Anterior cingulate cortex (tissue), 58 donors: Measurements from ENCODE around the gene CEP170.
A peak's percentile ranks its signal among the peaks of the same experiment; 100 is the strongest.
"Not testable (repeated sequence)": the region's sequence is repeated elsewhere in the genome, so short reads cannot be mapped to it uniquely, and the experiment has no call there.

Experiments
- DNase-seq, 58 donors: peaks; one replicate each; lab custom pipeline; 2025; lab: John Stamatoyannopoulos, UW

Gene CEP170

DNA sequence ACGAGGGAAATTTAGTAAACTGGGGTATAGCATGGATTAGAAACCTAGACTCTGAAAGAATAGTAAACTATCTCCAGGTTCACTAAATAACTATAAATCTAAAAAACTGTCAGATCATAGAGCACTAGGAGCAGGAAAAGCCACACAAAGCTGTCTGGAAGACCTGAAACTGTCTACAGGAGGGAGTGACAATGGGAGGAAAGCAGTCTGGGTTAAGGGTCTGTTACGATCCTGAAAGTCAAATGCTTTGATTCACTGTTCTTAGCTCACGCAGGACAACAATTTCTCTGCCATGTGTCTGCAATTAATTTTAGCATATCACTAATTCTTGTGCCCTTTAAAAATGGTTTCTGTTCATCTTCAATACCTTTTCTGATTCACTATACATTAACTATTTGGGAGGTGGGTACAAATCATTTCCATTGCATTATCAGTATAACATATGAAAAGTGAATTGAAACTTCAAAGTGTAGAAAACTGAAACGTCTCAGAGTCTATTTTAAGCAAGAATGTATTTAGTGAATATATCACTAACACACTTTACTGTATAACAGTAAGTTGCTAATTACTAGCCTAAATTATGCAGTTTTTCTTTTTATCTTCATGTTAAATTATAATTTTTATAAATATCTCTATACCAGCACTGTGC, 18.4 kb downstream of the CEP170 start:
- DNase-seq = no peak

DNA sequence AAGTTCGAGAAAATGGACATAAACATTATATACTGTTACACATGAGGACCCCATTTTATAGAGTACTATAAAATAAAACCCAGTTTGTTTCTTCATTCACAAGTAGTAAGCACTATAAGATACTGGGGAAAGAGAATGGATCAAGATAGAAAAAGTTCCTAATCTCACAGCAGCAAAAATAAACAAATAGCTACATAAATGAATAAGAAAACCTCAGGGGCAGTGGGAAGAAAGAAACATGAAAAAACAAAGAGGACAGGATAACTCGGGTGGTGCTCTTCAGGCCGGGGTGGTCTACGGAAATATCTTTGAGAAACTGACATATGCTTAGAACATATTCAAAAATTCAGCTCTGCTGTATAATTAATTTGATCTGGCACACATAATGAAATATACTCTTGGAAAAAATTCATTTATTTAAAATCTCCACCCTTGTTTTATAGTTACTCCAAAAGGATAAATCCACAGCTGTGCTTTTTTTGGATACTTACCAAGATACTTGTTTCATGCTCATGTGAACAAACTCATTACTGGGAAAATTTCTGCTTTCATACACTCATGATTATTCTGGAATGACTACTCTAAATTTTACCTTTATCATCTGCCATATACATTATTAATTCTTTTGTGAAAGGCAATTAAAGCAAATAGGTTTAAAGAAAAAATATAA, 20.0 kb downstream of the CEP170 start:
- DNase-seq = no peak

DNA sequence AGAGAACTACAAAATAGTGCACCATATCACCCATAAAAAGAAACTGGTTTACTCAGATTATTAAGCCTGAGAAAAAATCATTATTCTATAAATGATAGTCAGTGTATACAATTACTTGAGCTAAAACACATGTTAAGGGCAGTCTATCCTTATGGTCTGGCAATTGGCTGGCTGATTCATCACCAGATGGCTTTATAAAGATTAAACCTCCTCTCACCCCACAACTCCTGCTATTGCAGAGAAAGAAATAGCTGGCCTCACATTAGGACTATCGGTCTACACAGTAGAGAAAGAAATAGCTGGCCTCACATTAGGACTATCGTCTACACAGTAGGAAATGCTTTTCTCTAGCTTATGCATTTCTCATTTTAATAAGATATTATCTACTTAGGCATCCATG, 21.2 kb downstream of the CEP170 start:
- no peak for DNase-seq

- no peak for DNase-seq
Measured at GRCh38 chr1:243230914-243231313, 24.2 kb downstream of the CEP170 start.

DNA sequence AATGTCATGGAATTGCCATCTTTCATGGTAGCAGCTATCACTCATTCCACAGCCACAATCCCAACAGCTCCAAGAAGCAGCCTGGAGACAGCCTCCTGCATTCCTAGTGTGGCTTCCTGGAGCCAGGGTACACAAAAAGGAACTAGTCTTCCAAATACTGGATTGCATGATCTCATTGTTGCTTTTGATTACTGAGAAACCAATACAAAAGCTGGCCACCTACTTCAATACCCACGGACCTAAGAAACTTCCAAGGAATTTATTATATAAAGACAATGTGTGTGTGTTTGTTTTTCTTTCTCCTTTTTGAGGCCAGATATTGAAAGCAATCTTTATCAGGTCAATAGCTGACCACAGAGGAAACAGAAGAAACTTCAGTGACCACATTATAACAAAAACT, 25.6 kb downstream of the CEP170 start:
- DNase-seq = no peak

DNA sequence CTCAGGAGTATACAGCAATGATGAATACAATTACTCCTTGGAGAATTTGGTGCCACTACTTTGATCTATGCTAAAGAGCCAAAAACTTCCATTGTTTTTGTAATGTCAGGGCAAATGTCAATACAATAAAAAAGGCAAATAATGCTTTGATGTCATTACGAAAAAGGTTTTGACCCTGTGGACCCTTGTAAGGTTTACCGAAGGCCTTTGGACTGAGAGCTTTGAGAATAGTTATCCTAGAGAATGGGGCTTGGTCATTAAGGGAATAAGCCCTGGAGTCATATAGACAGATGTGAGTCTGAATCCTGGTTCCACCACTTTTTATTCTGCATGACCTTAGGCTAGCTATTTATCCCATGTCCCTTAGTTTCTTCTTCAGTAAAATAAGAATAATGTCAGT, 27.5 kb downstream of the CEP170 start:
- DNase-seq = no peak

DNA sequence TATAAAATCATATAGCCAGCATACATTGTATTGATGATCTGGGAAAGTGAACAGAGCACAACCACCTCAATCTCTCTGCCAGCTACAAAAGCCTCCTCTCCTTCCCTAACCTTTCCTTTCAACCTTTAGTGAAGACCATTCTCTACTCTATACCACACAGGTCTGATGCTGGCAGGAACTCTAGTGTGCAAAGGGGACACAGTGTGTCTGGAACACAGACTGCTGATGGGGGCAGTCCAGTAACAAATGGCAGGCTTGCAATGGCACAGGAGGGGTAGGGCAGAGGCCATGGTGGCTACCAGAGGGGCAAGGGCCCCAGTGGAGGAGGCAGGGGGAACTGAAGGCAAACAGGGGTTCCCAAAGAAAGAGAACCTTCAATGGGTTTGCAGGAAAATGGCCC, 37.0 kb downstream of the CEP170 start:
- DNase-seq = no peak

DNA sequence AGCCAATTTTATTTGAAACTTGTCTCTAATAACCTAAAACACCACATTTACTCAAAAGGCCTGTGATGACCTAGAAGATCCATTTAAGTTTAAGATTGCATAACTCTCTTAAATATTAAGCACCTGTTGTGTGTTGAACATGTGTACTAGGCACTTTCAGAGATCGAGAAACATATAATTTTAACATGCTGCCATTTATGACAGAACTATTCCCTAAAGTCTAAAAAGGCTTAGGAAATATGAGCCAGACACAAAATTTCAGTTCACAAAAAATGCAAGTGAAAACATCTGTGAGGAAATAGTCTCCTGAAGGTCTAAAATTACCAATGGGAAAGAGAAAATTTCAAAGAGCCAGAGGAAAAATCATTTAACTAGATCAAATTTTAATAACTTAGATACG, 37.7 kb downstream of the CEP170 start:
- no peak for DNase-seq

DNA sequence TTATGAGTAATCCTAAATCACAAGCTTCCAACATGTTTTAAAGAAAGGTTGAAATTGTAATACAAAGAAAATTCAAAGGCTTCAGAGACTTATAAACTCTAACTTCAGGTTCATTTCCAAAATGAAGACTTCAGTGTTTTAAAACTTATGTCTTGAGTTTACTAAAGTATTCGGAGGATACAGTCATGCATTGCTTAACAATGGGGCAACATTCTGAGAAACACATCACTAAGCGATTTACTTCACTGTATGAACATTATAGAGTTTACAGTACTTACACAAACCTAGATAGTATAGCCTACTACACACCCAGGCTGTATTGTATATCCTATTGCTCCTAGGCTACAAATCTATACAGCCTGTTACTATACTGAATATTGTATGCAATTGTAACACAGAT, 38.3 kb downstream of the CEP170 start:
- no peak for DNase-seq

- DNase-seq = not testable (repeated sequence)
Measured at GRCh38 chr1:243215276-243215875, 39.7 kb downstream of the CEP170 start.

DNA sequence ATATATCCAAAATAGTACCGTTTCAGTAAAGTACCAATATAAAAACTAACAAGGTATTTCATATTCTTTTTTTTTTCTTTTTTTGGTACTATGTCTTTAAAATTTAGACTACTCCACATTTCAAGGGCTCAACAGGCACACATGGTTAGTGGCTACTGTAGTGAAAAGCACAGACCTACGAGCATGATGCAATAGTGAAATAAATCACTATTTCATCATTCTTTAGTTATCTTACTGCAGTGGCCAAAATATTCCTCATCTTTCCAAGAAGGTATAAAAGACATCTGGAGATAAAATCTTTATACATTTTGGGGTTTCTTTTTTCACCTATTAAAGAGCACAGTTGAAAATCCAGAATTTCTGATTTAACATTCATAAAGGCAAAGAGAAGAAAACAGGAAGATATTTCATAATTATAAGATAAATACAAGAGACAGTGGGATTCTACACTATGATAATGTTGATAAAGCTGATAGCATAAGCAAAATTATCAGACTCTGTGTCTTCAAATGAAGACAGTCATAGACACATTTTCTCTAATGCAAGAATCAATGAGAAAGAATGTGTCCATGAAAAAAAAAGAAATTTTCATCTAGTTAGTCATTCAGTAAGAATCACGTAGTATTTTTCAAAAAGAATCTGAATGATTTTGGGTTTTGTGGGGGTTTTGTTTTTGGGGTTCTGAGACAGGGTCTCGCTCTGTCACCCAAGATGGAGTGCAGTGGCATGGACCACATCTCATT, 41.9 kb downstream of the CEP170 start:
- no peak for DNase-seq

- not testable (repeated sequence) for DNase-seq
Measured at GRCh38 chr1:243211984-243212383, 43.1 kb downstream of the CEP170 start.

DNA sequence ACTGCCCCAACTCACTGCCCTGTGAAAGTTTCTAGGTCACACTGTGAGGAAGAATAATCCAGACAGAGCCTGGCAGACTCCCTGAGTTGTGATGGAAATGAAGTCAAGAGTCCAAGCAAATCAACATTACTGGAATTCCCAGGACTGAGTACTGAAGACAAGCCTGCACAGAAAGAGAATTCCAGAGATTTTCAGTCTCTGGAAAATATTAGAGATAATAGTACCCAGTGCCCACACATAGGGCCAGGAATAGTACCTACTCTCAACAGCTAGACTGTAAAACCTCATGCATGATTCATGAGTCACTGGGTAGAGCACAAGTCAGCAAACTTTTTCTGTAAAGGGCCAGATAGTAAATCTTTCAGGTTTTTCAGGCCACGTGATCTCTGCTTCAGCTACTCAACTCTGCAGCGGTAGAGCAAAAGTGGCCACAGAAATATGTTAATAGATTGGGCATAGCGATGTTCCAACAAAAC, 50.0 kb downstream of the CEP170 start:
- not testable (repeated sequence) for DNase-seq

DNA sequence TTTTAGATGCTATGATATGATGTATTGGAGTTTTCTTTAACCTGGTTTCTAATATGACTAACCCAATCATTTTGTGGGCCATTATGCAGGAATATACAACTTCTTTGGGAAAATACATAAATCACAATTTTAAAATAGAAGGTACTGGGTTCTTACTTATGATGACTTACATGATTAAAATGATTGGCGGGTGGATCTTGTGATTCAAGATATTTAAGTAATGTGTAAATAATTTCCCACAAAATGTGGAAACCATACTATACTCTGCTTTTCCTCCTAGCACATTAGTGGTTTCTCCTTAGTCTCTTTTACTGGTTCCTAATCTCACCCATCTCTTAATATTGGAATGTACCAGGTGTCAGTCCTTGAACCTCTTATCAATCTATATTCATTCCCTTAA, 50.7 kb downstream of the CEP170 start:
- not testable (repeated sequence) for DNase-seq

GRCh38 chr1:243203196-243203595, 51.9 kb downstream of the CEP170 start:
- DNase-seq = not testable (repeated sequence)

DNA sequence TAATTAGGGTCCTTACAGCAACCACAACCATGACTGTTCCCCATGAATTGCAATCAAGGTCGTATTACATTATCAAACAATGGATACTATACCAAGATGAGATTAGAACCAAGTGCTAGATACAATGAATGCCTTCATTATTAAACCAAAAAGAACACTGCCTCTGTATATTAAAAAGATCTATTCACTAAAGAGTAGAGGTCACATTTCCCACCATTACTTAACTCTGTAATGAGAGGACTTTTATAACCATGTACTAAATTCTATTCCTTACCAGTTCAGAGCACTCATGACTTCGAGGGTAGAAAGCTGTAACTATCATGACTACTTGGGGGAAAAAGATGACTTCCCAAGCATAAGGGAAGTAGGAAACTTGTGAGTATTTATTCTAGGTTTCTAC, 53.8 kb downstream of the CEP170 start:
- DNase-seq = not testable (repeated sequence)

GRCh38 chr1:243197524-243197923, 57.6 kb downstream of the CEP170 start:
- DNase-seq = not testable (repeated sequence)

- not testable (repeated sequence) for DNase-seq
Measured at GRCh38 chr1:243193330-243193729, 61.8 kb downstream of the CEP170 start.

GRCh38 chr1:243186201-243186995, 68.7 kb downstream of the CEP170 start:
- DNase-seq = peak in 3 of 58 donors; percentile 2 to 6 (median 2)

DNA sequence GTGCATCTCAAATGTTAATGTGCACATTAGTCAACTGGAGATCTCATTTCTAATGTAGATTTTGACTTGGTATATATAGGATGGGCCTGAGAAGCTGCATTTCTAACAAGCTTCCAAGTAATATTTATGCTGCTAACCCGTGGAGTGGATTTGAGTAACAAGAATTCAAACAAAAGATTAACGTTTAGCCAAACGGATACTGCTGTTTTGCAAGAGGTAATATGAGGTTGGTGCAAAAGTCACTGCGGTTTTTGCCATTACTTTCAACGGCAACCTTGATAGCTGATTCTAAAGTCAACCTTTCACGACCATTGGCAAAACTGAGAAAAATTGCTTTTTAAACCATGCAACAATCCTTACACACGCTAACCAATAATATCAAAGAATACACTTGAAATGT, 70.3 kb downstream of the CEP170 start:
- DNase-seq = not testable (repeated sequence)
